AG04449 (cell line): ENCODE results near the gene MME.

Source experiments
- CTCF ChIA-PET: fragments of 350-600 bp; formaldehyde crosslinking; extraction: SDS; loops from one replicate; lab custom pipeline; 2021; ENCODE audit warnings: antibody characterized with exemption; lab: Yijun Ruan, JAX
- POLR2A ChIA-PET: fragments of 400-600, 350-600 bp; formaldehyde crosslinking; extraction: SDS; loops from one replicate; lab custom pipeline; 2020; ENCODE audit warnings: antibody characterized with exemption, inconsistent platforms; lab: Yijun Ruan, JAX
- DNase-seq: peaks from one replicate; pipeline ENCODE4 v3.0.0-alpha.2; 2010; ENCODE audit warnings: low read depth, low spot score
- H3K4me3 ChIP-seq: 2 replicates; pipeline ENCODE4 v1.5.1; 2011; ENCODE audit warnings: low read depth, mild to moderate bottlenecking, control low read depth, low read length
- TF ChIP-seq, protein P1 (sequence below): IDR thresholded peaks from one replicate; pipeline ENCODE4 v1.5.1; 2011; ENCODE audit warnings: mild to moderate bottlenecking, moderate library complexity, low read length, control low read depth, inconsistent platforms; ENCODE audit not compliant: insufficient read depth; ENCODE audit errors: missing control alignments

The MME gene

DNA sequence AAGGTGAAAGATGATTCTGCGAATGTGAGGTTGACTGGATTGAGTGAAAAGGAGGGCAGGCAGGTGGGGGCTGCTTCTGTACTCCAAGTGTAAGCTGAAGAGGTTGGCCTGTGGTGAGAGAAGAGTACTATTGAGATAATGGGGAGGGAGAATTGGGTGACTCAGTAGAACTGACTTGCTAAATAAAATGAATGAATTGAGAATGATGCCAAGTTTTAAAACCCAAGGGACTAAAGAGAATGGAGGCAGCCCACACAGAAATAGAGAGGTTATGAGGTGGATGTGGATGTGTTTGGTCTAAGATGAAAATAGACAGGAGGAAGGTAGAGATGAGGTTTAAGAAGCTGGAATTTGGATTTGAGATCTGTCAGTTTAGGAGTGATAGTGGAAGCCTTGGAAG is 5.9 kb downstream of the MME start:
- CTCF ChIA-PET = interaction anchor here (0.9 kb wide), 1 partner anchor 19 kb away, joined by 3 read pairs; no protein-coding TSS in a partner anchor
- TF ChIP-seq, protein P1, sequence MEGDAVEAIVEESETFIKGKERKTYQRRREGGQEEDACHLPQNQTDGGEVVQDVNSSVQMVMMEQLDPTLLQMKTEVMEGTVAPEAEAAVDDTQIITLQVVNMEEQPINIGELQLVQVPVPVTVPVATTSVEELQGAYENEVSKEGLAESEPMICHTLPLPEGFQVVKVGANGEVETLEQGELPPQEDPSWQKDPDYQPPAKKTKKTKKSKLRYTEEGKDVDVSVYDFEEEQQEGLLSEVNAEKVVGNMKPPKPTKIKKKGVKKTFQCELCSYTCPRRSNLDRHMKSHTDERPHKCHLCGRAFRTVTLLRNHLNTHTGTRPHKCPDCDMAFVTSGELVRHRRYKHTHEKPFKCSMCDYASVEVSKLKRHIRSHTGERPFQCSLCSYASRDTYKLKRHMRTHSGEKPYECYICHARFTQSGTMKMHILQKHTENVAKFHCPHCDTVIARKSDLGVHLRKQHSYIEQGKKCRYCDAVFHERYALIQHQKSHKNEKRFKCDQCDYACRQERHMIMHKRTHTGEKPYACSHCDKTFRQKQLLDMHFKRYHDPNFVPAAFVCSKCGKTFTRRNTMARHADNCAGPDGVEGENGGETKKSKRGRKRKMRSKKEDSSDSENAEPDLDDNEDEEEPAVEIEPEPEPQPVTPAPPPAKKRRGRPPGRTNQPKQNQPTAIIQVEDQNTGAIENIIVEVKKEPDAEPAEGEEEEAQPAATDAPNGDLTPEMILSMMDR = no peak
- POLR2A ChIA-PET = no interaction called here
- DNase-seq = no peak
- H3K4me3 ChIP-seq = no peak overlapping the region

- CTCF ChIA-PET = interaction anchor here (1.4 kb wide), 1 partner anchor 234 kb away, joined by 3 read pairs; no protein-coding TSS in a partner anchor
- peak; percentile 70 for DNase-seq
- TF ChIP-seq, protein P1 = no peak
- POLR2A ChIA-PET = no interaction called here
- H3K4me3 ChIP-seq = no peak overlapping the region
Measured at GRCh38 chr3:155088706-155089345, 8.7 kb downstream of the MME start.

GRCh38 chr3:155089495-155089894 is 9.4 kb downstream of the MME start:
- TF ChIP-seq, protein P1 = no peak
- POLR2A ChIA-PET = no interaction called here
- no peak overlapping the region for H3K4me3 ChIP-seq
- no peak for DNase-seq
- CTCF ChIA-PET = no interaction called here

GRCh38 chr3:155093261-155093660 is 13.1 kb downstream of the MME start:
- TF ChIP-seq, protein P1 = no peak
- DNase-seq = no peak
- H3K4me3 ChIP-seq = no peak overlapping the region
- ChIA-PET CTCF (interaction anchor here (0.8 kb wide), 1 partner anchor 230 kb away, joined by 3 read pairs; no protein-coding TSS in a partner anchor), POLR2A (no interaction called here)

DNA sequence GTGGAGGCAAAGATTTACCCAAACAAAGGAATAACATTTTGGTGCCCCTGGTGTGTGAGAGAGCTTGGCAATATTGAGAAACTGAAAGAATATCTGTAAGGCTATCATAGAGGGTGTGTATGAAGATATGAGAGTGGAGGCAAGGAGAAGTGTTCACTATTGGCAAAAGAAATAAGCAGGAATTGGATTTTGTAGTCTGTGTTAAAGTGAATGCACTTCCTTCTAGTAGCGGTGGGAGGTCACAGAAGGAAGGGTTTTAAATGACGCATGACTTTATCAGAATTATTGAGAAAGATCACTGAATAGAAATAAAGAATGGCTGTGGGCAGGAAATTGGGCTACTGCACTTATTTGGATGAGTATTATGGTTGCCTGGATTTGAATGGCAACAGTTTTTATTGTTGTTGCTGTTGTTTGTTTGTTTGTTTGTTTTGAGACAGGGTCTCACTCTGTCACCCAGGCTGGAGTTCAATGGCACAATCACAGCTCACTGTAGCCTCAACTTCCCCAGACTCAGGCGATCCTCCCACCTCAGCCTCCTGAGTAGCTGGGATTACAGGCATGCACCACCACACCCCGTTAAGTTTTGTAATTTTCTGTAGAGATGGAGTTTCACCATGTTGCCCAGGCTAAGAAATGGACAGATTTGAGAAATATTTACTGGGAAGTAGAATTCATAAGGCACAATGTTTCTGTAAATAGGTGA is 16.3 kb downstream of the MME start:
- no peak overlapping the region for H3K4me3 ChIP-seq
- TF ChIP-seq, protein P1 = no peak
- ChIA-PET CTCF (no interaction called here), POLR2A (no interaction called here)
- DNase-seq = no peak

DNA sequence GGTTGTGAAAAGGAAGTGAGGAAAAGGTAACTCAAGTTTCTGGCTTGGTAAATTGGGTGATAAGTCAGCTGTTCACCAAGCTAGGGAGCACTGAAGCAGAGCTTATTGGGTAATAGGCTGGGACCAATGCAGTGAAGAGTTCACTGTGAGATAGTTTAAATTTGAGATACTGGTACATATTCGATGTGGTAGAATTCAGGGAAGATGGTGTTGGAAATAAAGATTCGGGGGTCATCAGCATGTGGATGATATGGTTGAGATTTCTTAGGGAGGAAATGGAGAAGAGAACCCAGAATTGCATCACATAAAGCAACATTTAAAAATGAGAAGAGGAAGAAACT is 16.9 kb downstream of the MME start:
- ChIA-PET CTCF (no interaction called here), POLR2A (no interaction called here)
- TF ChIP-seq, protein P1 = no peak
- H3K4me3 ChIP-seq = no peak overlapping the region
- DNase-seq = no peak
